Panc1 (cell line): ENCODE results near the gene MRGPRF. TPM values are rescaled to one million over a fixed set of nuclear protein-coding genes. Genes with fewer than 3 reads are reported as not detected.

Source experiments
- ATAC-seq: fragments of 200-7000 bp; cut with Tn5 transposase; 2 replicates; pipeline ENCODE4 v1.9.1; 2020; ENCODE audit warnings: mild to moderate bottlenecking, moderate library complexity
- BruUV-seq: library from RNA; stranded (reverse); fragments of 400-500 nt; replicated peaks from 2 replicates; lab custom pipeline; 2021; lab: Mats Ljungman, UMichigan
- CTCF ChIA-PET: fragments of 300-600 bp; sonication (Branson Sonifier 250); formaldehyde crosslinking; loops from one replicate; lab custom pipeline; 2022; ENCODE audit warnings: antibody characterized with exemption; lab: Charles Lee
- POLR2A ChIA-PET: fragments of 300-600 bp; sonication (Branson Sonifier 250); formaldehyde crosslinking; loops from one replicate; lab custom pipeline; 2022; ENCODE audit warnings: antibody characterized with exemption; lab: Charles Lee
- DNase-seq: peaks from one replicate; pipeline ENCODE4 v3.0.0-alpha.2; 2010; ENCODE audit warnings: low read depth, low spot score
- H3K27ac ChIP-seq: 2 replicates; pipeline ENCODE4 v1.5.1; 2011; ENCODE audit warnings: mild to moderate bottlenecking, low read length, inconsistent platforms
- H3K27me3 ChIP-seq: fragments of 200-500 bp; sonication (Bioruptor generic); 2 replicates; pipeline ENCODE4 v1.6.0; 2014; ENCODE audit warnings: low read length, inconsistent platforms; ENCODE audit not compliant: control insufficient read depth, insufficient read depth
- H3K36me3 ChIP-seq: fragments of 200-500 bp; sonication (Bioruptor generic); 2 replicates; pipeline ENCODE4 v1.5.1; 2014; ENCODE audit warnings: inconsistent platforms, mild to moderate bottlenecking, low read length, moderate library complexity; ENCODE audit not compliant: control insufficient read depth, insufficient read depth
- H3K4me1 ChIP-seq: 2 replicates; pipeline ENCODE4 v1.5.1; 2011; ENCODE audit warnings: inconsistent platforms, mild to moderate bottlenecking, low read length, moderate library complexity; ENCODE audit not compliant: control insufficient read depth, insufficient read depth
- H3K4me3 ChIP-seq, 2 experiments: 2 replicates each; pipeline ENCODE4 v1.5.1; 2011 to 2012; ENCODE audit warnings: low read depth in 2 of 2, low read length in 2 of 2, mild to moderate bottlenecking in 2 of 2, inconsistent platforms in 1 of 2, moderate library complexity in 1 of 2
- H3K9me3 ChIP-seq: fragments of 200-500 bp; sonication (Bioruptor generic); 2 replicates; pipeline ENCODE4 v1.5.1; 2014; ENCODE audit warnings: low read depth, mild to moderate bottlenecking, inconsistent platforms, low read length, moderate library complexity; ENCODE audit not compliant: control insufficient read depth, insufficient read depth
- POLR2AphosphoS5 ChIP-seq: IDR thresholded peaks from 2 replicates; pipeline ENCODE4 v1.6.1; 2012; ENCODE audit warnings: mild to moderate bottlenecking, low read depth, low read length, moderate library complexity
- REST ChIP-seq, 2 experiments: IDR thresholded peaks; 2 replicates each; pipeline ENCODE4 v1.6.1; 2011 to 2012; ENCODE audit warnings: low read depth in 2 of 2, control low read depth in 1 of 2, low read length in 1 of 2, mild to moderate bottlenecking in 1 of 2, moderate library complexity in 1 of 2; ENCODE audit not compliant: insufficient read depth in 1 of 2
- SIN3A ChIP-seq: IDR thresholded peaks from 2 replicates; pipeline ENCODE4 v1.6.1; 2012; ENCODE audit warnings: low read depth, mild to moderate bottlenecking, low read length, moderate library complexity, borderline replicate concordance; ENCODE audit not compliant: insufficient read depth
- TCF7L2 ChIP-seq: IDR thresholded peaks from 2 replicates; pipeline ENCODE4 v1.6.1; 2011; ENCODE audit warnings: mild to moderate bottlenecking, low read depth, low read length, inconsistent platforms
- in situ Hi-C: cut with HindIII; loops from 2 replicates; pipeline ENCODE4 v1.10.0; 2016; ENCODE audit warnings: low sequenced_read_pairs, low pct_unique_long_range_greater_than_20kb
- intact Hi-C: fragments of 100-400 bp; cut with micrococcal nuclease; formaldehyde crosslinking; loops from one replicate; pipeline ENCODE4 v1.10.0; 2022; ENCODE audit not compliant: unreplicated experiment
- total RNA-seq: library from RNA; stranded (reverse); gene quantifications from one replicate; pipeline ENCODE4 v1.2.1, GENCODE V29; 2021; ENCODE audit not compliant: unreplicated experiment
- TF ChIP-seq, protein P1 (sequence below): fragments of 450-650 bp; IDR thresholded peaks from 2 replicates; pipeline ENCODE4 v1.5.1; 2017; ENCODE audit warnings: mild to moderate bottlenecking

The MRGPRF gene
- total RNA-seq, 1 experiment from 2014 or later = 0.36 TPM

DNA sequence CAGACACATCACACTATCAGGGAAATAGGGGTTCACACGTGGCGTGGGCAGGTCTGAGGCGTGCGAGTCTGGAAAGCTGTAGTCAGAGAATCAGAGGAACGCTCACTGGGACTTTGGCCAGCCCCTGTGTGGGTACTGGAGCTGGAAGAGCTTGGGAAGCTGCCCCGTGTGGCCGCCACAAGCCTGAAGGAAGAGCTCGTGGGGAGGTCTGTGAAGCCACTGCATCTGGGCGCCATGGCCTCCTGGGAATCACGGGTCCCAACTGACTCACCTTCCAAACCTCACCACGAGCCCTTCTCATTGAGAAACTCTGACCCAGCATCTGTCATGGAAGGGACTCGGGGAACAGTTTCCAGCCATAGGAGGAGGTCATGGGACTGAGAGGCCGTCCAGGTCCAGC is 5.9 kb upstream of the MRGPRF start:
- intact Hi-C loops (no loop called here), in situ Hi-C loops (no loop called here)
- Histone ChIP-seq H3K36me3 (no peaks in the 10 kb centered on the region), H3K9me3 (no peaks in the 10 kb centered on the region), H3K4me3 (no peak overlapping the region), H3K27ac (no peak overlapping the region), H3K27me3 (no peaks in the 10 kb centered on the region), H3K4me1 (peaks cover 5% of the 10 kb centered on the region)
- TF ChIP-seq POLR2AphosphoS5 = no peak
- DNase-seq = no peak
- ATAC-seq = no peak
- BruUV-seq = no TSS peak
- ChIA-PET POLR2A (interaction anchor here (0.6 kb wide), 1 partner anchor 8 kb away, joined by 3 read pairs; no protein-coding TSS in a partner anchor), CTCF (no interaction called here)

DNA sequence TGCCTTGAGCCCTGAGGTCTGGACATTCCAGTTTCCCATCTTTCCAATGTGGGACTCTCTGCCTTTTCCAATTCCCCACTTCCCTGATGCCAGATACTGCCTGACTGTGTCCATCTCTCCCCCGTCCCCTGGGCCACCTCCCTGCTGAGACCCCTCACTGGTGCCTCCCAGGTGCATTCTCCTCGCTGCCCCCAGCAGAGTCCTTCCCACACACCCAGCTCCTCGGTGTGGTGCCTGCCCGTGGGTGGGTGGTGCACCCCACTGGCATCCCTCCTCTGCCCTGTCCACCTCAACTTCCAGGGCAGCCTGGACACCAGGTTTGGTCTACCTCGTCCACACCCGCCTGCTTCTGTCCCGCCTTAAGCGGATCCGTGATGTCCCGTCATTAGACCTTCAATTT is 4.9 kb upstream of the MRGPRF start:
- TF ChIP-seq TCF7L2 (no peak), REST (IDR thresholded peaks at IDR 0.05; ENCODE audit: insufficient read depth in 1 of 2, low read depth in 2 of 2, low read length in 1 of 2) (no peak), POLR2AphosphoS5 (no peak), SIN3A (no peak)
- TF ChIP-seq, protein P1, sequence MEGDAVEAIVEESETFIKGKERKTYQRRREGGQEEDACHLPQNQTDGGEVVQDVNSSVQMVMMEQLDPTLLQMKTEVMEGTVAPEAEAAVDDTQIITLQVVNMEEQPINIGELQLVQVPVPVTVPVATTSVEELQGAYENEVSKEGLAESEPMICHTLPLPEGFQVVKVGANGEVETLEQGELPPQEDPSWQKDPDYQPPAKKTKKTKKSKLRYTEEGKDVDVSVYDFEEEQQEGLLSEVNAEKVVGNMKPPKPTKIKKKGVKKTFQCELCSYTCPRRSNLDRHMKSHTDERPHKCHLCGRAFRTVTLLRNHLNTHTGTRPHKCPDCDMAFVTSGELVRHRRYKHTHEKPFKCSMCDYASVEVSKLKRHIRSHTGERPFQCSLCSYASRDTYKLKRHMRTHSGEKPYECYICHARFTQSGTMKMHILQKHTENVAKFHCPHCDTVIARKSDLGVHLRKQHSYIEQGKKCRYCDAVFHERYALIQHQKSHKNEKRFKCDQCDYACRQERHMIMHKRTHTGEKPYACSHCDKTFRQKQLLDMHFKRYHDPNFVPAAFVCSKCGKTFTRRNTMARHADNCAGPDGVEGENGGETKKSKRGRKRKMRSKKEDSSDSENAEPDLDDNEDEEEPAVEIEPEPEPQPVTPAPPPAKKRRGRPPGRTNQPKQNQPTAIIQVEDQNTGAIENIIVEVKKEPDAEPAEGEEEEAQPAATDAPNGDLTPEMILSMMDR = no peak
- intact Hi-C loops (no loop called here), in situ Hi-C loops (no loop called here)
- Histone ChIP-seq H3K4me1 (peaks cover 12% of the 10 kb centered on the region), H3K9me3 (no peaks in the 10 kb centered on the region), H3K27ac (no peak overlapping the region), H3K27me3 (no peaks in the 10 kb centered on the region), H3K36me3 (no peaks in the 10 kb centered on the region), H3K4me3 (no peak overlapping the region)
- DNase-seq (no peak), ATAC-seq (no peak)
- BruUV-seq = no TSS peak
- ChIA-PET CTCF (no interaction called here), POLR2A (interaction anchor here (0.7 kb wide), 1 partner anchor 68 kb away, joined by 3 read pairs; no protein-coding TSS in a partner anchor)

DNA sequence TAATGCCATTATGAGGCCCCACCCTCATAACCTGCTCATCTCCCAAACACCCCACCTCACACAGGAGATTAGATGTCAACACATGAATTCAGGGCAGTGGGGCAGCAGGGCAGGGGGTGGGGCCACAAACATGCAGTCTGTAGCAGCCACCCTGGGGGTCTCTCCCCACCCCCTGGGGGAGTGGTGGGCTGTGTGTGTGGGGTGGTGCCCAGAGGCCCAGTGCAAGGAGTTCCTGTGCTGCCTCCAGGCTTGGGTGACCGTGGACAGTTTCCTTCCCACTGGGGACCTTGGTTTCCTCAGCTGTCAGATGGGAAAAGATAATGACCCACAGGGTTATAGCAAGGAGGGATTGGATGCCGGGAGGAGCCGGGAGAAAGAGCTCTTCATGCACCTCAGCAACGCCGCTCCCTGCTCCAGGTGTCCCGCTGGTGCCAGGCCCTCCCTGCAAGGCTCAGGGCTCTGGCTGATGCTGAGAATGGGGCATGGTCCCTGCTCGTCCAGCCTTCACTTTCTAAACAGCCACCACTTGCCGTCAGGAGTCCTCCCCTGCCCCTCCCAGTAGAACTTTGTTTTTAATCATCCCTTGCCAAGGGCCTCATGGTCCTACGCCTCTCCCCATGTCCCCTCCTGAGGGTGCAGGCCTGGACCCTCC is 2.0 kb upstream of the MRGPRF start:
- CTCF ChIA-PET = interaction anchor here (0.6 kb wide), 1 partner anchor 1857 kb away, joined by 5 read pairs; no protein-coding TSS in a partner anchor
- Histone ChIP-seq H3K27me3 (no peaks in the 10 kb centered on the region), H3K36me3 (no peaks in the 10 kb centered on the region), H3K27ac (no peak overlapping the region), H3K9me3 (no peaks in the 10 kb centered on the region), H3K4me3 (no peak overlapping the region), H3K4me1 (peaks cover 23% of the 10 kb centered on the region)
- POLR2A ChIA-PET = no interaction called here
- intact Hi-C loops = no loop called here
- TF ChIP-seq TCF7L2 (no peak), POLR2AphosphoS5 (no peak), SIN3A (no peak), REST (IDR thresholded peaks at IDR 0.05; ENCODE audit: insufficient read depth in 1 of 2, low read depth in 2 of 2, low read length in 1 of 2) (no peak)
- TF ChIP-seq, protein P1 = no peak
- no peak for ATAC-seq
- DNase-seq = no peak
- no TSS peak for BruUV-seq
- in situ Hi-C loops = no loop called here
